ENCODE measurements around the gene MYH8. TPM values are rescaled to one million over a fixed set of nuclear protein-coding genes. Genes with fewer than 3 reads are reported as not detected.

Gene MYH8
- total and polyA plus RNA-seq, 2 of the 4 experiments (the other 2 are of a cell fraction), result not detected

DNA sequence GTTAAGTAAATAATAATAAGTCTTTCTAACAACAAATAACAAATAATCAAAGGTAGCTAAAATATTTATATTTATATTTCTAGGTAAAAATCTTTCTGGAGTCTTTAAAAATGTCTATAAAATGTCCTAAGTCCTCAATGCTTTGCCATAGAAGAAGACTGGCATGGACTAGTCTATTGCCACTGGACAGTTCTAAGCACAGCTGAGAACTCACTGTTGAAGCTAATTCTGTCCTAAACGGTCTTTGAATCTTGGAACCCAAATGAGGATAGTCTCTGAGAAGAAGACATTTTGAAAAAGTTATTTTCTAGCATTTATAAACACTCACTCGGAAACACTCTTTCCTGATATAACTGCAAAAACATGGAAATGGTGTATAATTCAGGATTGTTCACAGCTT lies 539 bp downstream of the MYH8 start:
- H3K27ac ChIP-seq (ENCODE audit: insufficient read depth, low read length), result no peak overlapping the region
- no peak overlapping the region for H3K4me3 ChIP-seq (ENCODE audit: insufficient read depth, low read depth, low read length)
- H4K91ac ChIP-seq (ENCODE audit: insufficient read depth, low read depth, low read length), result no peak overlapping the region
- no TSS peak for BruUV-seq (replicated peaks)
- no peak overlapping the region for H3K9ac ChIP-seq (ENCODE audit: low read depth, low read length)
- no peaks in the 10 kb centered on the region for H3K9me1 ChIP-seq (ENCODE audit: insufficient read depth, low read length)
- H3K4me2 ChIP-seq (ENCODE audit: low read depth, low read length), result no peak overlapping the region
- dilution Hi-C loops (cut with HindIII; ENCODE audit: low sequenced_read_pairs, unreplicated experiment) (no loop called here), intact Hi-C loops (cut with micrococcal nuclease) (no loop called here), in situ Hi-C loops (cut with MboI; ENCODE audit: low sequenced_read_pairs) (no loop called here)
- H4K20me1 ChIP-seq (ENCODE audit: insufficient read depth, low read length), result no peaks in the 10 kb centered on the region
- H4K5ac ChIP-seq (ENCODE audit: low read depth, low read length), result no peak overlapping the region
- no peak overlapping the region for H2AFZ ChIP-seq (replicated peaks; ENCODE audit: low read length, poor library complexity)
- ChIA-PET CTCF (no interaction called here), POLR2A (ENCODE audit: unreplicated experiment) (no interaction called here)
- H3K27me3 ChIP-seq (ENCODE audit: control insufficient read depth, insufficient read depth, low read length), result no peaks in the 10 kb centered on the region
- H3K36me3 ChIP-seq (ENCODE audit: control insufficient read depth, insufficient read depth, low read length), result no peaks in the 10 kb centered on the region
- no CpG with 5 or more reads among the region's 2 CpGs for WGBS, 2 experiments (ENCODE audit: extremely low coverage in 2 of 2, insufficient read length in 1 of 2)
- no peak overlapping the region for H3K14ac ChIP-seq (replicated peaks; ENCODE audit: low read depth, low read length)
- no peak overlapping the region for H2BK15ac ChIP-seq (ENCODE audit: low read depth, low read length)
- H4K8ac ChIP-seq (ENCODE audit: low read depth in 2 of 2, low read length in 2 of 2), result no peak overlapping the region
- H2AK5ac ChIP-seq (ENCODE audit: low read depth, low read length), result no peak overlapping the region
- no peaks in the 10 kb centered on the region for H3K79me1 ChIP-seq (ENCODE audit: low read depth in 1 of 2, low read length in 2 of 2)
- no peaks in the 10 kb centered on the region for H3K9me3 ChIP-seq (ENCODE audit: control insufficient read depth, insufficient read depth, low read length)
- no peak overlapping the region for H2BK20ac ChIP-seq (ENCODE audit: low read depth, low read length)
- no peak overlapping the region for H3K4ac ChIP-seq (ENCODE audit: low read depth, low read length)
- no peak overlapping the region for H2AK9ac ChIP-seq (replicated peaks; ENCODE audit: low read depth, low read length, poor library complexity)
- H3K4me1 ChIP-seq (ENCODE audit: control insufficient read depth, insufficient read depth, low read length), result no peaks in the 10 kb centered on the region
- no peak overlapping the region for H2BK5ac ChIP-seq (ENCODE audit: low read depth, low read length, poor library complexity, severe bottlenecking)
- H3K18ac ChIP-seq (ENCODE audit: low read depth, low read length), result no peak overlapping the region
- no peak overlapping the region for H3K56ac ChIP-seq (ENCODE audit: extremely low read depth, insufficient read depth, low read length)
- H3K23ac ChIP-seq (ENCODE audit: low read depth, low read length), result no peak overlapping the region
- H2BK120ac ChIP-seq (ENCODE audit: low read depth, low read length), result no peak overlapping the region
- no peak for DNase-seq
- TF ChIP-seq MAFK (IDR thresholded peaks at IDR 0.05; ENCODE audit: low read depth, low read length) (no peak), POLR2A (IDR thresholded peaks at IDR 0.05; ENCODE audit: low read depth, low read length) (no peak), FOS (IDR thresholded peaks at IDR 0.05; ENCODE audit: low read depth, low read length) (no peak)
- TF ChIP-seq, protein P1, sequence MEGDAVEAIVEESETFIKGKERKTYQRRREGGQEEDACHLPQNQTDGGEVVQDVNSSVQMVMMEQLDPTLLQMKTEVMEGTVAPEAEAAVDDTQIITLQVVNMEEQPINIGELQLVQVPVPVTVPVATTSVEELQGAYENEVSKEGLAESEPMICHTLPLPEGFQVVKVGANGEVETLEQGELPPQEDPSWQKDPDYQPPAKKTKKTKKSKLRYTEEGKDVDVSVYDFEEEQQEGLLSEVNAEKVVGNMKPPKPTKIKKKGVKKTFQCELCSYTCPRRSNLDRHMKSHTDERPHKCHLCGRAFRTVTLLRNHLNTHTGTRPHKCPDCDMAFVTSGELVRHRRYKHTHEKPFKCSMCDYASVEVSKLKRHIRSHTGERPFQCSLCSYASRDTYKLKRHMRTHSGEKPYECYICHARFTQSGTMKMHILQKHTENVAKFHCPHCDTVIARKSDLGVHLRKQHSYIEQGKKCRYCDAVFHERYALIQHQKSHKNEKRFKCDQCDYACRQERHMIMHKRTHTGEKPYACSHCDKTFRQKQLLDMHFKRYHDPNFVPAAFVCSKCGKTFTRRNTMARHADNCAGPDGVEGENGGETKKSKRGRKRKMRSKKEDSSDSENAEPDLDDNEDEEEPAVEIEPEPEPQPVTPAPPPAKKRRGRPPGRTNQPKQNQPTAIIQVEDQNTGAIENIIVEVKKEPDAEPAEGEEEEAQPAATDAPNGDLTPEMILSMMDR (conservative IDR thresholded peaks at IDR 0.05; ENCODE audit: low read depth, low read length), result no peak
- no peak for ATAC-seq (ENCODE audit: low read depth)
